ENCODE measurements around the gene YES1.

Gene YES1

GRCh38 chr18:681985-682384 lies 130.1 kb downstream of the YES1 start:
- TF ChIP-seq, protein P1, sequence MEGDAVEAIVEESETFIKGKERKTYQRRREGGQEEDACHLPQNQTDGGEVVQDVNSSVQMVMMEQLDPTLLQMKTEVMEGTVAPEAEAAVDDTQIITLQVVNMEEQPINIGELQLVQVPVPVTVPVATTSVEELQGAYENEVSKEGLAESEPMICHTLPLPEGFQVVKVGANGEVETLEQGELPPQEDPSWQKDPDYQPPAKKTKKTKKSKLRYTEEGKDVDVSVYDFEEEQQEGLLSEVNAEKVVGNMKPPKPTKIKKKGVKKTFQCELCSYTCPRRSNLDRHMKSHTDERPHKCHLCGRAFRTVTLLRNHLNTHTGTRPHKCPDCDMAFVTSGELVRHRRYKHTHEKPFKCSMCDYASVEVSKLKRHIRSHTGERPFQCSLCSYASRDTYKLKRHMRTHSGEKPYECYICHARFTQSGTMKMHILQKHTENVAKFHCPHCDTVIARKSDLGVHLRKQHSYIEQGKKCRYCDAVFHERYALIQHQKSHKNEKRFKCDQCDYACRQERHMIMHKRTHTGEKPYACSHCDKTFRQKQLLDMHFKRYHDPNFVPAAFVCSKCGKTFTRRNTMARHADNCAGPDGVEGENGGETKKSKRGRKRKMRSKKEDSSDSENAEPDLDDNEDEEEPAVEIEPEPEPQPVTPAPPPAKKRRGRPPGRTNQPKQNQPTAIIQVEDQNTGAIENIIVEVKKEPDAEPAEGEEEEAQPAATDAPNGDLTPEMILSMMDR (IDR thresholded peaks at IDR 0.05; ENCODE audit: low read depth, low read length): no peak
- no peak for DNase-seq (ENCODE audit: low read depth, low spot score)
- no peak overlapping the region for H3K4me3 ChIP-seq (ENCODE audit: low read depth, low read length)
- in situ Hi-C loops (cut with HindIII; ENCODE audit: low sequenced_read_pairs): no loop called here

DNA sequence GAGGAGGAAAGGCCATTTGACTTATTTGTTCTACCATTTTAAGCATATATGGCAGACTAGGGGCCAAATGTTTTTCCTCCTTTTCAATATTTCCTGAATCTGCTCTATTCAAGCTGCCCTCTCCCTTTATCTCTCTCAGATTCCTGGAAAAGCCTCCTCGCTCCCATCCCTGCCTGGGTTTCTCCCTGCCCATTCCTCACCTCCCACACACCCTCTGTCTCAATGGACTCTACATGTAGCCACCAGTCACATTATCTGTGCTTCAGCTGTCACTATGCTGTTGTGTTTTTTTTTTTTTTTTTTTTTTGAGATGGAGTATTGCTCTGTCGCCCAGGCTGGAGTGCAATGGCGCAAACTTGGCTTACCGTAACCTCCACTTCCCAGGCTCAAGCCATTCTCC lies 131.7 kb downstream of the YES1 start:
- no peak for DNase-seq (ENCODE audit: low read depth, low spot score)
- H3K4me3 ChIP-seq (ENCODE audit: low read depth, low read length): no peak overlapping the region
- in situ Hi-C loops (cut with HindIII; ENCODE audit: low sequenced_read_pairs): no loop called here
- TF ChIP-seq, protein P1 (IDR thresholded peaks at IDR 0.05; ENCODE audit: low read depth, low read length): no peak

DNA sequence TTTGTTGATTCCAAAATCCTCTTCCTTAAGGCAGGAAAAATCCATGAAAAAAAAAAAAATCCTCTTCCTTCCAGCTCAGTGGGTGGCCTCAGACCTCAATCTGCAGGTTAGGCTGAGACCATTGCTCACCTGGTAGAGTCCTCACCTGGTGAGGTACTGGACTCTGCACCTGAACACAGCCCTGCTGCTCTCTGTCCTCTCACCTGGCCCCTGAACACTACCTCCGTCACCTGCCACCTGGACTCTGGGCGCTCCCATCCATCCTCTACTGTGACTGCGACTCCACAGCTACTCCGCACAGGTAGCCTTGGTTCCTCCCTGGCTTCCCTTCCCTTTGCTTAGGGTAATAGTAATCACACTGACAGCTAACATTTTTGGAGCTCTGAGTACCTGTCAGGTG lies 132.5 kb downstream of the YES1 start:
- TF ChIP-seq, protein P1 (IDR thresholded peaks at IDR 0.05; ENCODE audit: low read depth, low read length): no peak
- DNase-seq (ENCODE audit: low read depth, low spot score): no peak
- H3K4me3 ChIP-seq (ENCODE audit: low read depth, low read length): no peak overlapping the region
- in situ Hi-C loops (cut with HindIII; ENCODE audit: low sequenced_read_pairs): no loop called here

GRCh38 chr18:678482-679182 lies 133.4 kb downstream of the YES1 start:
- no peak for DNase-seq (ENCODE audit: low read depth, low spot score)
- TF ChIP-seq, protein P1 (IDR thresholded peaks at IDR 0.05; ENCODE audit: low read depth, low read length): no peak
- in situ Hi-C loops (cut with HindIII; ENCODE audit: low sequenced_read_pairs): no loop called here
- H3K4me3 ChIP-seq (ENCODE audit: low read depth, low read length): no peak overlapping the region

- H3K4me3 ChIP-seq (ENCODE audit: low read depth, low read length): no peak overlapping the region
- in situ Hi-C loops (cut with HindIII; ENCODE audit: low sequenced_read_pairs): no loop called here
- peak; percentile 39 for DNase-seq (ENCODE audit: low read depth, low spot score)
- TF ChIP-seq, protein P1 (IDR thresholded peaks at IDR 0.05; ENCODE audit: low read depth, low read length): no peak
Measured at GRCh38 chr18:677951-678381, 134.1 kb downstream of the YES1 start.

GRCh38 chr18:677145-677544 lies 134.9 kb downstream of the YES1 start:
- in situ Hi-C loops (cut with HindIII; ENCODE audit: low sequenced_read_pairs): no loop called here
- no peak for DNase-seq (ENCODE audit: low read depth, low spot score)
- H3K4me3 ChIP-seq (ENCODE audit: low read depth, low read length): no peak overlapping the region

More at GRCh38 chr18:677145-677544, 134.9 kb downstream of the YES1 start:
- TF ChIP-seq, protein P1 (IDR thresholded peaks at IDR 0.05; ENCODE audit: low read depth, low read length): no peak

All from astrocyte of the spinal cord (primary cell).